ENCODE measurements around the gene RAB30. TPM values are rescaled to one million over a fixed set of nuclear protein-coding genes. Genes with fewer than 3 reads are reported as not detected.
A peak's percentile ranks its signal among the peaks of the same experiment; 100 is the strongest.
"Not testable (repeated sequence)": the region's sequence is repeated elsewhere in the genome, so short reads cannot be mapped to it uniquely, and the experiment has no call there.

Gene RAB30
- total RNA-seq, 2 experiments from 2014 or later = 8.7 to 10.7 TPM

DNA sequence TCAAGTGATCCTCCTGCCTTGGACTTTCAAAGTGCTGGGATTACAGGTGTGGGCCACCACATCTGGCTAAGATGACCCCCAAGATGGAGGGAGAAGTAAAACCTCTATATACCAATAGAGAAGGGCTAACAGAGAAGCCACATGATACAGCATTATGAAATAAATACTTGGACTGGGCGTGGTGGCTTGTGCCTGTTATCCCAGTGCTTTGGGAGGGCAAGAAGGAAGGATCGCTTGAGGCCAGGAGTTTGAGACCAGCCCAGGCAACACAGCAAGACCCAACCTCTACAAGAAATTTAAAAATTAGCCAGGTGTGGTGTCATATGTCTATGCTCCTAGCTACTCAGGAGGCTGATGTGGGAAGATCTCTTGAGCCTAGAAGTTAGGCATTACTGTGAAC, 61.7 kb downstream of the RAB30 start:
- Mint-ChIP-seq H3K27ac (no peak overlapping the region), H3K9me3 (no peaks in the 10 kb centered on the region), H3K4me1 (peaks cover 44% of the 10 kb centered on the region), H3K4me3 (no peak overlapping the region), H3K36me3 (ENCODE audit: low read depth) (peaks cover 4% of the 10 kb centered on the region), H3K27me3 (no peaks in the 10 kb centered on the region)
- no peak for DNase-seq
- POLR2A ChIA-PET = no interaction called here
- CTCF ChIA-PET = interaction anchor here (0.6 to 1.3 kb wide), 3 partner anchors 10 to 63 kb away, joined by 3 read pairs; no protein-coding TSS in a partner anchor

DNA sequence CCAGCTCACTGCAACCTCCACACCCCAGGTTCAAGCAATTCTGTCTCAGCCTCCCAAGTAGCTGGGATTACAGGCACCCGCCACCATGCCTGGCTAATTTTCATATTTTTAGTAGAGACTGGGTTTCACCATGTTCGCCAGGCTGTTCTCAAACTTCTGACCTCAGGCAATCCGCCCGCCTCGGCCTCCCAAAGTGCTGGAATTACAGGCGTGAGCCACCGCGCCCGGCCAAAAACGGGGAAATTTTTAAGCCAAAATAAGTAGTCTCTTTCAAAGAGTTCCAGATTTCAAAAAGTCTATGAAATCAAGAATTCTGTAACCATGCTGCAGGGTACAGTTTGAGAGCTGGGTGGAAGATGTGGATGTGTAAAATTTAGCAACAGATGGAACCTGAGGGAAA, 62.6 kb downstream of the RAB30 start:
- not testable (repeated sequence) for H3K4me3 Mint-ChIP-seq; DNase-seq; H3K27me3 Mint-ChIP-seq; H3K9me3 Mint-ChIP-seq; H3K27ac Mint-ChIP-seq; H3K36me3 Mint-ChIP-seq (ENCODE audit: low read depth)
- CTCF ChIA-PET = interaction anchor here (0.6 to 1.2 kb wide), 5 partner anchors 10 to 79 kb away, joined by 3 read pairs; no protein-coding TSS in a partner anchor
- H3K4me1 Mint-ChIP-seq = peaks cover 45% of the 10 kb centered on the region
- POLR2A ChIA-PET = interaction anchor here (0.6 kb wide), 1 partner anchor 70 kb away, joined by 3 read pairs; no protein-coding TSS in a partner anchor

DNA sequence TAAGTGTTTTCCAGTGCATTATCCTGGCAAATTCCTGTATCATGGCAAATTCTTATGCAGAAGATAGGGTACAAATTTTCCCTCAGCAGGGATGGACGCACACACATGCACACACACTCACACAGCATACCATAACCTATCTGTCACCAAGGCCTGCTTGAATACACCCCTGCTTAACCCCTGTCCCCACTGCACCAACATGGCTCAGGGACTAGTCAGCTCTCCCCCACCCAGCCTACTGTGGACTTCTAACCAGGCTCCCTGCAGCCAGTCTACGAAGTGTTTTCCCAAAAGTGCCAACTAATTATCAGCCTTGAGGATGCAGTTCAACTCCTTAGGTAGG, 63.1 kb downstream of the RAB30 start:
- Mint-ChIP-seq H3K4me3 (no peak overlapping the region), H3K27ac (no peak overlapping the region), H3K27me3 (no peaks in the 10 kb centered on the region), H3K4me1 (peaks cover 41% of the 10 kb centered on the region), H3K9me3 (no peaks in the 10 kb centered on the region), H3K36me3 (ENCODE audit: low read depth) (peaks cover 4% of the 10 kb centered on the region)
- no peak for DNase-seq
- ChIA-PET POLR2A (interaction anchor here (0.6 kb wide), 2 partner anchors 54 to 70 kb away, joined by 3 to 4 read pairs; no protein-coding TSS in a partner anchor), CTCF (interaction anchor here (0.5 to 1.2 kb wide), 7 partner anchors 11 to 56 kb away, joined by 3 read pairs; no protein-coding TSS in a partner anchor)

DNA sequence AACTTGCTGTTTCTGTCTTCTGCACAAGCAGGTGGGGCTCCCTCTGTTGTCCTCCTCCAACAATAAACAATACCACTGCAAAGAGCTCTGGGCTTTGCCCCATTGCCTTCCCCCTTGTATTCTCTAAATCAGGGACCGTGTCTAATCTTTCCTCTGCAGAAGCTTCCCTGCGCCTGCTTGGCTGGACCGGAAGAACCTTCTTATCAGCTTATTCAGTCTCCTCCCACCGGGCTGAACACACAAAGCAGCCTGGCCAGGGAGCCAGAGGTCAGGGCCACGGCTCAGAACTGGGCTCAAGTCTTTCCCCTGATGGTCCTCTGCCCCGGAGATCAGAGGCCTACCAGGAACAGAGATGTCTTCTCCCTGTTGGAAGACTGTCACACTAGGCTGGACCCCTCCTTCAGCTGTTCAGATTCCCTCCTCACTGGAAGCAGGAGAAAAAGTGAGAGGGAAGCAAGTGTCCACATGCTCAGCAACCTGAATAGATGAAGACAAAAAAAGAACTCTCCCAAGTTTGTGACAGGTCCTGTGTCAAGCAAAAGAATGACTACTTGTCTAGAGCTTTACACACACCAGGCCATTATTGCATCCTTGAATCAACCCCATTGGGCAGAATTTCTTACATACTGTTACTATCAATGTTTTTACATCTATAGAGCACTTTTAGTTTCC, 63.7 kb downstream of the RAB30 start:
- H3K9me3 Mint-ChIP-seq = no peaks in the 10 kb centered on the region
- ChIA-PET POLR2A (interaction anchor here (0.6 kb wide), 2 partner anchors 54 to 69 kb away, joined by 3 to 4 read pairs; no protein-coding TSS in a partner anchor), CTCF (interaction anchor here (0.5 to 1.2 kb wide), 7 partner anchors 11 to 57 kb away, joined by 3 read pairs; no protein-coding TSS in a partner anchor)
- H3K4me1 Mint-ChIP-seq = peaks cover 41% of the 10 kb centered on the region
- H3K27me3 Mint-ChIP-seq = no peaks in the 10 kb centered on the region
- no peak for DNase-seq
- H3K27ac Mint-ChIP-seq = no peak overlapping the region
- H3K4me3 Mint-ChIP-seq = no peak overlapping the region
- peaks cover 3% of the 10 kb centered on the region for H3K36me3 Mint-ChIP-seq (ENCODE audit: low read depth)

DNA sequence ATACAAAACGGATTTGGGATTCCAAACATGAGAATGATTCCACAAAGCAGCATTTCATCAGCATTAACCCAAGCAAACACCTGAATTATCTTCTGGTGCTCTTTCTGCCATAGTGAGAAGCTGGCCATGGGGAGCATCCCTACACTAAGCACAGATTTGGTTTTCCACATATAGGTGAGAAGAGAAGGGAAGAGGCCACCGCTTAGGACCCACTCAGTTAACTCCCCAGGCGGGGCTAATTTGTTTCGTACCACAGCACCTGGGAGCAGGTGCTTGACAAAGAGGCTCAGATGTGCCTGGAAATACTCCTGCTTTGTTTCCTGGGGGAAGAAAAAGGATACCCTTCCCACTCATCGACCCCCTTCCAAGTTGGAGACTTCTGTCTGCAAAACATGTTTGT, 64.2 kb downstream of the RAB30 start:
- ChIA-PET CTCF (interaction anchor here (0.8 to 1.1 kb wide), 2 partner anchors 10 to 15 kb away, joined by 3 read pairs; no protein-coding TSS in a partner anchor), POLR2A (no interaction called here)
- peaks cover 41% of the 10 kb centered on the region for H3K4me1 Mint-ChIP-seq
- no peaks in the 10 kb centered on the region for H3K27me3 Mint-ChIP-seq
- H3K4me3 Mint-ChIP-seq = no peak overlapping the region
- H3K9me3 Mint-ChIP-seq = no peaks in the 10 kb centered on the region
- H3K36me3 Mint-ChIP-seq (ENCODE audit: low read depth) = peaks cover 3% of the 10 kb centered on the region
- DNase-seq = no peak
- no peak overlapping the region for H3K27ac Mint-ChIP-seq

DNA sequence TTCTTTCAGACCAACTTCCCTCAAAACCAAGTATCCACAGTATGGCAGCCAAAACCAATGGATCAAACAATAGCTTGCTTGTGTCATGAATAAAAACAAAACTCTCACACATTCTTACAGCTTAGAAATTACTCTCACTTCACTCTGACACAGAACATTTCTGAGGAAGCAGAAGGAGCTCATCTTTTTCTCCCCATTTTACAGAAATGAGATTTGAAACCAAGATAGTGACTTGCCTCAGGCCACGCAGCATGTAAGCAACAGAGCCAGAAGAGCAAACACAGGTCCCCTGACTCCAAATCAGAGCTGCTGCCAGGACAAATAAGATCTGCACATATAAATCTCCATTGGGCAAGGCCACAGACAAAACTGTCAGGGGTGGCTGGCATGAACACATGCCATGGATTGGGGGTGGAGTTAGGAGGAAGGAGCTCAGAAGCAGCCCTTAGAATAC, 64.8 kb downstream of the RAB30 start:
- Mint-ChIP-seq H3K4me3 (no peak overlapping the region), H3K27me3 (no peaks in the 10 kb centered on the region), H3K9me3 (no peaks in the 10 kb centered on the region), H3K27ac (peak overlapping the region; percentile 41), H3K36me3 (ENCODE audit: low read depth) (peaks cover 3% of the 10 kb centered on the region), H3K4me1 (peaks cover 46% of the 10 kb centered on the region)
- CTCF ChIA-PET = interaction anchor here (0.7 to 0.8 kb wide), 2 partner anchors 9 to 80 kb away, joined by 3 read pairs; no protein-coding TSS in a partner anchor
- POLR2A ChIA-PET = interaction anchor here (0.6 kb wide), 1 partner anchor 77 kb away, joined by 4 read pairs; no protein-coding TSS in a partner anchor
- no peak for DNase-seq

DNA sequence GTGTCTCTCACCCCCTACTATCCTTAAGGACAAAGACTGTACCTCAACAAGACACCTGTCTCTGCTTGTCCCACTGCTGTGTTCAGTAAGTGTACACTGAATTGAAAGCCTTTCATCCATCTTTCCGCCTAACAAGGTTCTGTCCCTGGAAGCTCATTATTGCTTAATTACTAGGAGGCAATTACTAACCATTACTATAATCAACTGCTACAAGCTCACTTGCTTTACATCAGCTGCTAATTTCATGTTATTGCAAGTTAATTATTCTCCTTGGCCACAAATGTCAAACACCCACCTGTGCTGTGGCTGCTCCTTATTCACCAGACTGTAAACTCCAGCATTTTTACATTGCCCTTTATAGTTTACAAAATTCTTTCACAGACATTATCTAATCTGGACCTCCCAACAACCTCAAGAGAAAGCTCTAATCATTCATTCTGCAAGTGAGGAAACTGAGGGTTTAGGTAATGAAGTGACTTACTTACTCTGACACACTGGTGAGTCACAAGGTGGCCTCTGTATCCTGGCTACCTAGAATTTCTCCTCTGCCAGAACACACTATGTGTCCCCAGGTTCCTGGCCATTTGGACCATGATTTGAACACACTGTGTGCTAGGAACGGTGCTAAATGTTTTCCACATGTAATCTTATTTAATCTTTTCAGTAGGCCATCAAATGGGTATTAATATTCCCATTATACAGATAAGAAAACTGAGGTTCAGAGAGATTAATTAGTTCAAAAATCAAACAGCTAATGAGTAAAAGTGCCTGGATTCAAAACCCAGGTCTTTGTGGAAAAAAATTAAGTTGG, 66.7 kb downstream of the RAB30 start:
- POLR2A ChIA-PET = no interaction called here
- DNase-seq = no peak
- peaks cover 48% of the 10 kb centered on the region for H3K4me1 Mint-ChIP-seq
- no peaks in the 10 kb centered on the region for H3K9me3 Mint-ChIP-seq
- H3K36me3 Mint-ChIP-seq (ENCODE audit: low read depth) = peaks cover 3% of the 10 kb centered on the region
- no peak overlapping the region for H3K27ac Mint-ChIP-seq
- no peaks in the 10 kb centered on the region for H3K27me3 Mint-ChIP-seq
- CTCF ChIA-PET = interaction anchor here (0.9 kb wide), 1 partner anchor 10 kb away, joined by 3 read pairs; no protein-coding TSS in a partner anchor
- no peak overlapping the region for H3K4me3 Mint-ChIP-seq

DNA sequence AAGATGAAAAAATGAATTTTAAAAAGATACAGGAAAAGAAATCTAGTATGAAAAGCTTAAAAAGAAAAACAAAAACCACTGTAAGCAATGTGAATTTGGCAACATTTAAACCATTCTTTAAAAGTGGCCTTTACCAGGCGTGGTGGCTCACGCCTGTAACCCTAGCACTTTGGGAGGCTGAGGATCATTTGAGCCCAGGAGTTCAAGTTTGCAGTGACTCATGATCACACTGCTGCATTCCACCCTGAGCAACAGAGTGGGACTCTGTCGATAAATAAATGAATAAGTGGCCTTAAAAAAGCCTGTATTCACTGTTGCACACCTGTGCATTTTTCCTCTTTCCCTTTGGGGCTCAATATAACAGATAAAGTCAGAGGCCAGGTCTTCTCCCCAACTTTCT, 69.2 kb downstream of the RAB30 start:
- CTCF ChIA-PET = interaction anchor here (1.2 kb wide), 1 partner anchor 36 kb away, joined by 4 read pairs; no protein-coding TSS in a partner anchor
- peaks cover 2% of the 10 kb centered on the region for H3K36me3 Mint-ChIP-seq (ENCODE audit: low read depth)
- peaks cover 44% of the 10 kb centered on the region for H3K4me1 Mint-ChIP-seq
- no peak for DNase-seq
- POLR2A ChIA-PET = no interaction called here
- no peak overlapping the region for H3K4me3 Mint-ChIP-seq
- H3K27ac Mint-ChIP-seq = no peak overlapping the region
- no peaks in the 10 kb centered on the region for H3K27me3 Mint-ChIP-seq
- H3K9me3 Mint-ChIP-seq = no peaks in the 10 kb centered on the region

DNA sequence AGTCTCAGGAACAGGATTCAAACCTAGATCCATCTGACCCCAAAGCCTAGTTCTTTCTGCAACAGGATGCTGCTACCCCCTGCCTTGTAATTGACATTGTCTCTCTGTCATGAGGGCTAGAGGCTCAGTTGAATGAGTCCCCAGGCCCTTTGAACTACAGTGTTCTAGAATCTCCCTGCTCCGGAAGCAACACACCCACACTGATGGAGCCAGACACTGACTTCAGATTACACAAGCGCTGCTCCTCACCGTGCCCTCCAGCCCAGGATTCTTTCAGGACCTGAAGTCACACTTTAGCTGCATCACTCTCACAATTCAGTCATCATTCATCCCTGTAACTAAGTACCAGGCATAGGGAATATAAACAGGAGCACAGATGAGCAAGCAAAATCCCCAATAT, 69.6 kb downstream of the RAB30 start:
- no peak overlapping the region for H3K4me3 Mint-ChIP-seq
- H3K27me3 Mint-ChIP-seq = no peaks in the 10 kb centered on the region
- CTCF ChIA-PET = interaction anchor here (1.2 kb wide), 1 partner anchor 36 kb away, joined by 4 read pairs; no protein-coding TSS in a partner anchor
- no peak for DNase-seq
- no peak overlapping the region for H3K27ac Mint-ChIP-seq
- H3K9me3 Mint-ChIP-seq = no peaks in the 10 kb centered on the region
- H3K36me3 Mint-ChIP-seq (ENCODE audit: low read depth) = peaks cover 2% of the 10 kb centered on the region
- peaks cover 40% of the 10 kb centered on the region for H3K4me1 Mint-ChIP-seq
- POLR2A ChIA-PET = no interaction called here

DNA sequence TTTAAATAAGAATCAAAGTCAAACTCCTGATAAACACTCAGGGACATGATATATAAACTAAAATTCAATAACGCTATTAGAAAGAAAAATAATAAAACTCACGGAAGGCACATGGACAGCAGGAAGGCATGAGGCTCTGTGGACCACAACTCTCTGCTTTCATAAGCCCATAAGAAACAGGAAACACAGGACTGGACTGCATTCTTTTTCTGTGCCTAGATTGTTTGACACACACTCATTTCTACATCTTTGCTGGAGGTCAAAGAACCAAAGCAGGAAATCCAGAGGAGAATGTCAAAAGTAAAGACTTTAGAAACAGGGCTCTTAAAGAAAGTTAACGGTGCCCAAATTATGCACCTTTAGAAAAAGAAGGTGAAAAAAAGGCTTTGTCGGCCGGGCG, 71.3 kb downstream of the RAB30 start:
- Mint-ChIP-seq H3K27me3 (no peaks in the 10 kb centered on the region), H3K4me3 (no peak overlapping the region), H3K36me3 (ENCODE audit: low read depth) (peaks cover 6% of the 10 kb centered on the region), H3K27ac (no peak overlapping the region), H3K9me3 (no peaks in the 10 kb centered on the region), H3K4me1 (peaks cover 41% of the 10 kb centered on the region)
- ChIA-PET POLR2A (no interaction called here), CTCF (interaction anchor here (0.6 to 2.1 kb wide), 3 partner anchors 10 to 790 kb away, joined by 3 to 5 read pairs (median 3); no protein-coding TSS in a partner anchor)
- DNase-seq = no peak

DNA sequence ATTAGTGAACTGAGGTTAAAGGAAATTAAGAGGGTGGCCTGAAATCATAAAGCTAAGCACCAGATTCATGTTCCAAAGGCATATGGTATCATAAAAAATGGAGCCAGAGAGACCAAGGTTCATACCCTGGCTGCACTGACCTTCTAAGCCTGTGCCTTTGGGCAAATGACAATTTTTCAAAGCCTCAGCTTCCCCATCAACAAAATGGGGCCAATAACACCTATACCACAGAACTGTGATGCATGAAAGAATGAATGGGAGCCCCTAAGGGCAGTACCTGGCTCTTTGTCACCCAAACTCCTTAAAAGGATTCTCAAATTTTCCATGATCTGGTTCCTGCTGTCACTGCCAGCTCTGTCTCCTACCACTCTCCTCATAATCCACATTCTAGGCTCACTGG, 72.5 kb downstream of the RAB30 start:
- H3K4me1 Mint-ChIP-seq = peaks cover 33% of the 10 kb centered on the region
- POLR2A ChIA-PET = interaction anchor here (0.6 kb wide), 1 partner anchor 28 kb away, joined by 3 read pairs; no protein-coding TSS in a partner anchor

DNA sequence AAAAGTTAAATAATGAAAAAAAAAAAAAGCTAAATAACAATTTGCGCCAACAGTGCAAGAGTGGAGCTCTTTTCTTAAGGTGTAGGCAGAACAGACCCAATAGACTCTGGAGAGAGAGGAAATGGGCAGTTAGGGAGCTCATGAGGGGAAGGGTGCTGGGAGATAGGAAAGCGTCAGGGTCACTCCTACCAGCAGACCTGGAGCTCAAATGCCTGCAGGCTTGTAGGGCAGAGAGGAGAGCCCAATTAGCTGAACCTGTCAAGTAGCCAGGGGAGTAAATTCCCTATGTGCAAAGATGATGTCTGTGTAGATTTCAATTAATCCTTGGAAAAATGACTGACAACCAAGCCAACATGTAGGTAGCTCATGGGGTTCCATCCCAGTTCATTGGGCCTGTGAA, 73.0 kb downstream of the RAB30 start:
- Mint-ChIP-seq H3K4me1 (peaks cover 32% of the 10 kb centered on the region), H3K36me3 (ENCODE audit: low read depth) (peaks cover 9% of the 10 kb centered on the region), H3K9me3 (no peaks in the 10 kb centered on the region), H3K27me3 (no peaks in the 10 kb centered on the region), H3K27ac (no peak overlapping the region), H3K4me3 (no peak overlapping the region)
- DNase-seq = no peak
- CTCF ChIA-PET = interaction anchor here (0.8 to 2.1 kb wide), 2 partner anchors 47 to 285 kb away, joined by 5 to 8 read pairs; no protein-coding TSS in a partner anchor
- POLR2A ChIA-PET = interaction anchor here (0.6 kb wide), 1 partner anchor 27 kb away, joined by 3 read pairs; no protein-coding TSS in a partner anchor

More for the DNA sequence above, 72.5 kb downstream of the RAB30 start:
- H3K9me3 Mint-ChIP-seq = no peaks in the 10 kb centered on the region
- no peaks in the 10 kb centered on the region for H3K27me3 Mint-ChIP-seq
- H3K27ac Mint-ChIP-seq = no peak overlapping the region
- H3K36me3 Mint-ChIP-seq (ENCODE audit: low read depth) = peaks cover 6% of the 10 kb centered on the region
- DNase-seq = no peak
- CTCF ChIA-PET = interaction anchor here (0.8 to 2.1 kb wide), 2 partner anchors 47 to 285 kb away, joined by 5 to 8 read pairs; no protein-coding TSS in a partner anchor
- no peak overlapping the region for H3K4me3 Mint-ChIP-seq
